ENCODE results near the gene PPP2R3A.
"Not testable (repeated sequence)": the region's sequence is repeated elsewhere in the genome, so short reads cannot be mapped to it uniquely, and the experiment has no call there.

DNA sequence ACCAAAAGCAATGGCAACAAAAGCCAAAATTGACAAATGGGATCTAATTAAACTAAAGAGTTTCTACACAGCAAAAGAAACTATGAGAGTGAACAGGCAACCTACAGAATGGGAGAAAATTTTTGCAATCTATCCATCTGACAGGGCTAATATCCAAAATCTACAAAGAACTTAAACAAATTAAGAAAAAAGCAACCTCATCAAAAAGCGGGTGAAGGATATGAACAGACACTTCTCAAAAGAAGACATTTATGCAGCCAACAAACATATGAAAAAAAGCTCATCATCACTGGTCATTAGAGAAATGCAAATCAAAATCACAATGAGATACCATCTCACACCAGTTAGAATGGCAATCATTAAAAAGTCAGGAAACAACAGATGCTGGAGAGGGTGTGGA, 153.8 kb downstream of the PPP2R3A start:
- TF ChIP-seq, protein P1, sequence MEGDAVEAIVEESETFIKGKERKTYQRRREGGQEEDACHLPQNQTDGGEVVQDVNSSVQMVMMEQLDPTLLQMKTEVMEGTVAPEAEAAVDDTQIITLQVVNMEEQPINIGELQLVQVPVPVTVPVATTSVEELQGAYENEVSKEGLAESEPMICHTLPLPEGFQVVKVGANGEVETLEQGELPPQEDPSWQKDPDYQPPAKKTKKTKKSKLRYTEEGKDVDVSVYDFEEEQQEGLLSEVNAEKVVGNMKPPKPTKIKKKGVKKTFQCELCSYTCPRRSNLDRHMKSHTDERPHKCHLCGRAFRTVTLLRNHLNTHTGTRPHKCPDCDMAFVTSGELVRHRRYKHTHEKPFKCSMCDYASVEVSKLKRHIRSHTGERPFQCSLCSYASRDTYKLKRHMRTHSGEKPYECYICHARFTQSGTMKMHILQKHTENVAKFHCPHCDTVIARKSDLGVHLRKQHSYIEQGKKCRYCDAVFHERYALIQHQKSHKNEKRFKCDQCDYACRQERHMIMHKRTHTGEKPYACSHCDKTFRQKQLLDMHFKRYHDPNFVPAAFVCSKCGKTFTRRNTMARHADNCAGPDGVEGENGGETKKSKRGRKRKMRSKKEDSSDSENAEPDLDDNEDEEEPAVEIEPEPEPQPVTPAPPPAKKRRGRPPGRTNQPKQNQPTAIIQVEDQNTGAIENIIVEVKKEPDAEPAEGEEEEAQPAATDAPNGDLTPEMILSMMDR (IDR thresholded peaks at IDR 0.05): not testable (repeated sequence)
- not testable (repeated sequence) for TF ChIP-seq POLR2A (IDR thresholded peaks at IDR 0.05); EP300 (IDR thresholded peaks at IDR 0.05; ENCODE audit: low read depth); POLR2AphosphoS5 (IDR thresholded peaks at IDR 0.05)

All from transverse colon (tissue), 4 donors.